ENCODE measurements around the gene HS6ST1.

DNA sequence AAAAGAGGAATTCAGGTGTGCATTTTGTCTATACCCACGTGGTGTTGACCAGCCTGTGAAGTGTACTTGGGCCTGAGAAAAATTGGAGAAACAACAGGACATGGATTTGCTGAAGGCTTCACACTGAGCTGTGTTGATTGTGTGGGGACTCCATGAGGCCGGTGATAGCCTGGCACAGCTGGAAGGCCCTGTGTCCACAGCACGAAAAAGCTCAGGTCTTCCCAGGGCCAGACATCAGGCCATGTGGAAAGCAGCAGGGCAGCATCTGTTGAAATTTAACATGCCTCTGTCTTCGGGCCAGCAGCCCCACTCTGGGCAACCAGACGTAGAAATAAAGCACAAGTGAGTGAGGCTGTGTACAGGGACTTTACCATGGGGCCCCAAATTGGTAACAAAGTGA lies 84.1 kb downstream of the HS6ST1 start:
- TF ChIP-seq, protein P1, sequence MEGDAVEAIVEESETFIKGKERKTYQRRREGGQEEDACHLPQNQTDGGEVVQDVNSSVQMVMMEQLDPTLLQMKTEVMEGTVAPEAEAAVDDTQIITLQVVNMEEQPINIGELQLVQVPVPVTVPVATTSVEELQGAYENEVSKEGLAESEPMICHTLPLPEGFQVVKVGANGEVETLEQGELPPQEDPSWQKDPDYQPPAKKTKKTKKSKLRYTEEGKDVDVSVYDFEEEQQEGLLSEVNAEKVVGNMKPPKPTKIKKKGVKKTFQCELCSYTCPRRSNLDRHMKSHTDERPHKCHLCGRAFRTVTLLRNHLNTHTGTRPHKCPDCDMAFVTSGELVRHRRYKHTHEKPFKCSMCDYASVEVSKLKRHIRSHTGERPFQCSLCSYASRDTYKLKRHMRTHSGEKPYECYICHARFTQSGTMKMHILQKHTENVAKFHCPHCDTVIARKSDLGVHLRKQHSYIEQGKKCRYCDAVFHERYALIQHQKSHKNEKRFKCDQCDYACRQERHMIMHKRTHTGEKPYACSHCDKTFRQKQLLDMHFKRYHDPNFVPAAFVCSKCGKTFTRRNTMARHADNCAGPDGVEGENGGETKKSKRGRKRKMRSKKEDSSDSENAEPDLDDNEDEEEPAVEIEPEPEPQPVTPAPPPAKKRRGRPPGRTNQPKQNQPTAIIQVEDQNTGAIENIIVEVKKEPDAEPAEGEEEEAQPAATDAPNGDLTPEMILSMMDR (IDR thresholded peaks at IDR 0.05) = no peak
- TF ChIP-seq POLR2A (IDR thresholded peaks at IDR 0.05) = no peak

Measured in prostate gland (tissue), 2 donors.